Tibial nerve (tissue), 4 donors: ENCODE measurements around the gene ADGB.

Experiments used
- EP300 ChIP-seq, 2 donors: sonication (generic); formaldehyde crosslinking; IDR thresholded peaks; one replicate each; pipeline ENCODE4 v1.6.1; 2017; ENCODE audit warnings: antibody characterized with exemption in 2 of 2, mild to moderate bottlenecking in 1 of 2
- POLR2A ChIP-seq, 2 donors: fragments of 450-650 bp; IDR thresholded peaks; one replicate each; pipeline ENCODE4 v1.6.1; 2017; ENCODE audit warnings: antibody characterized with exemption in 2 of 2, mild to moderate bottlenecking in 2 of 2, moderate library complexity in 2 of 2
- TF ChIP-seq, protein P1 (sequence below), 5 experiments: fragments of 200-600 bp in 3 of 5; fragments of 450-650 bp in 2 of 5; sonication (generic) in 3 of 5; IDR thresholded peaks; one replicate each; pipeline ENCODE4 v1.5.1; 2016 to 2019; ENCODE audit warnings: antibody characterized with exemption in 5 of 5, mild to moderate bottlenecking in 3 of 5, moderate library complexity in 2 of 5

GRCh38 chr6:146775220-146775619 lies 176.4 kb downstream of the ADGB start:
- TF ChIP-seq, protein P1, sequence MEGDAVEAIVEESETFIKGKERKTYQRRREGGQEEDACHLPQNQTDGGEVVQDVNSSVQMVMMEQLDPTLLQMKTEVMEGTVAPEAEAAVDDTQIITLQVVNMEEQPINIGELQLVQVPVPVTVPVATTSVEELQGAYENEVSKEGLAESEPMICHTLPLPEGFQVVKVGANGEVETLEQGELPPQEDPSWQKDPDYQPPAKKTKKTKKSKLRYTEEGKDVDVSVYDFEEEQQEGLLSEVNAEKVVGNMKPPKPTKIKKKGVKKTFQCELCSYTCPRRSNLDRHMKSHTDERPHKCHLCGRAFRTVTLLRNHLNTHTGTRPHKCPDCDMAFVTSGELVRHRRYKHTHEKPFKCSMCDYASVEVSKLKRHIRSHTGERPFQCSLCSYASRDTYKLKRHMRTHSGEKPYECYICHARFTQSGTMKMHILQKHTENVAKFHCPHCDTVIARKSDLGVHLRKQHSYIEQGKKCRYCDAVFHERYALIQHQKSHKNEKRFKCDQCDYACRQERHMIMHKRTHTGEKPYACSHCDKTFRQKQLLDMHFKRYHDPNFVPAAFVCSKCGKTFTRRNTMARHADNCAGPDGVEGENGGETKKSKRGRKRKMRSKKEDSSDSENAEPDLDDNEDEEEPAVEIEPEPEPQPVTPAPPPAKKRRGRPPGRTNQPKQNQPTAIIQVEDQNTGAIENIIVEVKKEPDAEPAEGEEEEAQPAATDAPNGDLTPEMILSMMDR (IDR thresholded peaks at IDR 0.05): no peak
- TF ChIP-seq EP300 (IDR thresholded peaks at IDR 0.05): no peak
- no peak for TF ChIP-seq POLR2A (IDR thresholded peaks at IDR 0.05)
